CD4-positive, alpha-beta T cell (primary cell): Measurements from ENCODE around the gene XDH. TPM values are rescaled to one million over a fixed set of nuclear protein-coding genes. Genes with fewer than 3 reads are reported as not detected.

ENCODE experiments used
- ATAC-seq: fragments of 200-7000 bp; cut with Tn5 transposase; one replicate; pipeline ENCODE4 v1.10.0; 2022; ENCODE audit warnings: mild to moderate bottlenecking; ENCODE audit not compliant: poor library complexity
- CTCF ChIA-PET: fragments of 350-600 bp; sonication (Branson Sonifier 250); formaldehyde crosslinking; loops from one replicate; lab custom pipeline; 2021; ENCODE audit warnings: antibody characterized with exemption, inconsistent platforms; lab: Charles Lee
- POLR2A ChIA-PET: fragments of 350-600 bp; sonication (Branson Sonifier 250); formaldehyde crosslinking; loops from one replicate; lab custom pipeline; 2021; ENCODE audit warnings: antibody characterized with exemption, inconsistent platforms; lab: Charles Lee
- DNase-seq, 14 experiments: peaks; one replicate each; pipeline ENCODE4 v3.0.0-alpha.2; 2013 to 2020; ENCODE audit warnings: mixed read lengths in 2 of 14
- H3K27ac ChIP-seq, 2 donors: one replicate each; pipeline versions ENCODE4 v1.5.1 to v1.7.0; 2013; ENCODE audit warnings: low read length in 2 of 2, low read depth in 1 of 2, mild to moderate bottlenecking in 1 of 2
- H3K27me3 ChIP-seq, 2 experiments: 1 replicate in 1 of 2; 2 replicates in 1 of 2; pipeline versions ENCODE4 v1.6.1 to v1.7.0; 2013; ENCODE audit warnings: low read length in 2 of 2, control low read depth in 1 of 2, mild to moderate bottlenecking in 1 of 2, moderate library complexity in 1 of 2; ENCODE audit not compliant: insufficient read depth in 2 of 2, control insufficient read depth in 1 of 2
- H3K36me3 ChIP-seq: one replicate; pipeline ENCODE4 v1.6.1; 2013; ENCODE audit warnings: low read length, control low read depth; ENCODE audit not compliant: insufficient read depth
- H3K4me1 ChIP-seq: one replicate; pipeline ENCODE4 v1.6.1; 2013; ENCODE audit warnings: low read length, control low read depth; ENCODE audit not compliant: insufficient read depth
- H3K4me3 ChIP-seq: one replicate; pipeline ENCODE4 v1.5.1; 2013; ENCODE audit warnings: mild to moderate bottlenecking, low read length, moderate library complexity
- H3K9me3 ChIP-seq, 2 experiments: 1 replicate in 1 of 2; 2 replicates in 1 of 2; pipeline versions ENCODE4 v1.6.1 to v1.7.0; 2013; ENCODE audit warnings: low read length in 2 of 2, mild to moderate bottlenecking in 2 of 2, control low read depth in 1 of 2, moderate library complexity in 1 of 2; ENCODE audit not compliant: control insufficient read depth in 1 of 2, insufficient read depth in 1 of 2
- H3K27ac Mint-ChIP-seq: one replicate; pipeline ENCODE4 v1.8.0; 2020; ENCODE audit warnings: mixed read lengths
- H3K27me3 Mint-ChIP-seq: one replicate; pipeline ENCODE4 v1.8.0; 2021; ENCODE audit warnings: mixed read lengths
- H3K36me3 Mint-ChIP-seq: one replicate; pipeline ENCODE4 v1.8.0; 2021; ENCODE audit warnings: low read depth, mixed read lengths
- H3K4me1 Mint-ChIP-seq: one replicate; pipeline ENCODE4 v1.8.0; 2021; ENCODE audit warnings: low read depth, mixed read lengths
- H3K4me3 Mint-ChIP-seq: one replicate; pipeline ENCODE4 v1.8.0; 2020; ENCODE audit warnings: mild to moderate bottlenecking, mixed read lengths
- H3K9me3 Mint-ChIP-seq: one replicate; pipeline ENCODE4 v1.8.0; 2020; ENCODE audit warnings: mixed read lengths
- CTCF ChIP-seq: fragments of 200-600 bp; IDR thresholded peaks from one replicate; pipeline ENCODE4 v1.8.0; 2022; ENCODE audit warnings: antibody characterized with exemption, mild to moderate bottlenecking
- intact Hi-C, 2 experiments: fragments of 100-400 bp; cut with DNase I in 1 of 2; cut with micrococcal nuclease in 1 of 2; formaldehyde crosslinking; loops; one replicate each; pipeline versions ENCODE4 v1.15.1 to v1.9.0; 2023 to 2025; cut with DNase I, micrococcal nuclease
- total RNA-seq, 174 experiments: library from RNA in 2 of 174; stranded (reverse) in 2 of 174; gene quantifications; one replicate each; pipeline ENCODE4 v1.2.3 and lab custom pipeline; 2021 to 2026

XDH gene
- total RNA-seq, 2 experiments from 2014 or later, result 0.05 TPM; not detected in 1

- CTCF ChIA-PET, result no interaction called here
- no peak for TF ChIP-seq CTCF
These were observed 42.9 kb downstream of the XDH start for GRCh38 chr2:31371691-31372090.

DNA sequence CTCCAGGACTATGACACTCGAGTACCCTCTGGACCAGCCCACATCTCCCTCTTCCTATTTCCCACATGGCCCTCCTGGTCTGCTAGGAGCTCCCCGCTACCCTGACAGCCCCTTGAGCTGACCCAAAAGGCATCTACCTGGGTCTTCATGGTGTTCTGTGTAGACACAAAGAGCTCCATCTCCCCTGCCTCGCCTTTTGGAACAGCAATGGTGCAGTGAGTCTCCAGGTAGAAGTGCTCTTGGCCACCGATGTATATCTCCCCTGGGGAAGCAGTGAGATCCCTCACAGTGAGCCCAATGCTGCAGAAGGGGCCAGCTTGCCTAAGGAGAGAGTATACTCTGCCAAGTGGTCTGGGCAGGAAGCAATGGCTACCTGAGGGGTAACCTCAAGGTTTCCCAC is 47.8 kb downstream of the XDH start:
- no peak for DNase-seq
- ChIA-PET POLR2A (no interaction called here), CTCF (no interaction called here)
- Histone ChIP-seq H3K4me3 (no peak overlapping the region), H3K9me3 (no peaks in the 10 kb centered on the region), H3K4me1 (no peaks in the 10 kb centered on the region), H3K27me3 (no peaks in the 10 kb centered on the region), H3K27ac (no peak overlapping the region), H3K36me3 (no peaks in the 10 kb centered on the region)
- Mint-ChIP-seq H3K9me3 (no peaks in the 10 kb centered on the region), H3K4me3 (no peak overlapping the region), H3K4me1 (no peaks in the 10 kb centered on the region), H3K27me3 (no peaks in the 10 kb centered on the region), H3K36me3 (no peaks in the 10 kb centered on the region), H3K27ac (no peak overlapping the region)
- no peak for ATAC-seq
- intact Hi-C loops, result no loop called here
- no peak for TF ChIP-seq CTCF

More at GRCh38 chr2:31371691-31372090, 42.9 kb downstream of the XDH start:
- Histone ChIP-seq H3K4me1 (no peaks in the 10 kb centered on the region), H3K27ac (no peak overlapping the region), H3K9me3 (no peaks in the 10 kb centered on the region), H3K4me3 (no peak overlapping the region), H3K27me3 (no peaks in the 10 kb centered on the region), H3K36me3 (no peaks in the 10 kb centered on the region)
- H3K4me3 Mint-ChIP-seq, result no peak overlapping the region
- ATAC-seq, result no peak
- intact Hi-C loops, result no loop called here
- DNase-seq, result no peak
- H3K9me3 Mint-ChIP-seq, result no peaks in the 10 kb centered on the region
- H3K4me1 Mint-ChIP-seq, result no peaks in the 10 kb centered on the region
- H3K27ac Mint-ChIP-seq, result no peak overlapping the region
- H3K27me3 Mint-ChIP-seq, result no peaks in the 10 kb centered on the region
- POLR2A ChIA-PET, result no interaction called here
- no peaks in the 10 kb centered on the region for H3K36me3 Mint-ChIP-seq

GRCh38 chr2:31365834-31366505 is 48.6 kb downstream of the XDH start:
- Histone ChIP-seq H3K36me3 (no peaks in the 10 kb centered on the region), H3K27me3 (no peaks in the 10 kb centered on the region), H3K27ac (no peak overlapping the region), H3K4me3 (no peak overlapping the region), H3K9me3 (no peaks in the 10 kb centered on the region), H3K4me1 (no peaks in the 10 kb centered on the region)
- Mint-ChIP-seq H3K9me3 (no peaks in the 10 kb centered on the region), H3K4me3 (no peak overlapping the region), H3K36me3 (no peaks in the 10 kb centered on the region), H3K27me3 (peaks cover 5% of the 10 kb centered on the region), H3K4me1 (no peaks in the 10 kb centered on the region), H3K27ac (no peak overlapping the region)
- POLR2A ChIA-PET, result no interaction called here
- DNase-seq, result no peak
- CTCF ChIA-PET, result no interaction called here
- no peak for ATAC-seq
- intact Hi-C loops, result no loop called here
- TF ChIP-seq CTCF, result no peak
